Uterus (tissue), 2 donors: ENCODE measurements around the gene HSD11B1.

ENCODE experiments used
- POLR2A ChIP-seq, 2 donors: fragments of 450-650 bp; IDR thresholded peaks; one replicate each; pipeline ENCODE4 v1.6.1; 2016; ENCODE audit warnings: antibody characterized with exemption in 2 of 2, mild to moderate bottlenecking in 1 of 2, moderate library complexity in 1 of 2
- TF ChIP-seq, protein P1 (sequence below), 4 experiments: fragments of 200-600 bp in 2 of 4; fragments of 450-650 bp in 2 of 4; sonication (generic) in 2 of 4; IDR thresholded peaks; one replicate each; pipeline ENCODE4 v1.5.1; 2016 to 2019; ENCODE audit warnings: antibody characterized with exemption in 4 of 4, mild to moderate bottlenecking in 2 of 4, moderate library complexity in 1 of 4

DNA sequence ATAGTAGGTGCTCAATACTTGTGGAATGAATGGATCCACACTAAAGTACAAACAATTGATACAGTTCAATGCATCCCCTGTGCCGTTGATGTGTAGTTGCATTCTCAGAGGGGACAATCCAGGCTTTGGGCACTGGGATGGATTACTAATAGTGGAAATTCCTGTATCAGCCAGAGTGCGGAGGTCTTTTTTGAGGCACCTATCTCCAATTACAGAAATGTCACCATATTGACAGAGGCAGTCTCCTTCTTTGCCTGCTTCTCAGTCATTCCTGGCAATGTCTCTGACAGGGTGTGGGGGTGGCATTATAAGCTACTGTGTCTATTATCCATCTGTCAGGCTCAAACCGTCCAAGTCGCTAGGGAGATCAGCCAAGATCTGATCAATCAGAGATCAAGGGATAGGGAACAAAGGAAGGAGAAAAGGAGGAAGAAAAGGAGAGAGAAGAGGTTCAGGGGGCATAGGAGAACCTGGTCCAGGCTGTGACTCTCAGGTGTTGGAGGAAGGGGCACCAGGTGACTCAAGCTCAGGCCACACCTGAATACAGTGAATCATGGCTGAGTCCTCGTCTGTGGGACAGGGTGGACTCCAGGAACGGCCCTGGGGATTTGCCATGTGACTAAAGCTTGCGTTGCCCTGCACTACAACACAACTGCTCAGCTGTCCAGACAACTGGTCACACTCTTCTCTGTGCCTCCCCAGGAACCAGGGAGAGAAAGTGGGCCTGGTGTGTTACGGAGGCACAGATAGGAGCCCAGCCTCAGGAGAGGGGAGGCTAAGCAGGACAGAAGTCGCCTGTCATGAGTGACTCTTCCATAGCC, 49.0 kb upstream of the HSD11B1 start:
- TF ChIP-seq, protein P1, sequence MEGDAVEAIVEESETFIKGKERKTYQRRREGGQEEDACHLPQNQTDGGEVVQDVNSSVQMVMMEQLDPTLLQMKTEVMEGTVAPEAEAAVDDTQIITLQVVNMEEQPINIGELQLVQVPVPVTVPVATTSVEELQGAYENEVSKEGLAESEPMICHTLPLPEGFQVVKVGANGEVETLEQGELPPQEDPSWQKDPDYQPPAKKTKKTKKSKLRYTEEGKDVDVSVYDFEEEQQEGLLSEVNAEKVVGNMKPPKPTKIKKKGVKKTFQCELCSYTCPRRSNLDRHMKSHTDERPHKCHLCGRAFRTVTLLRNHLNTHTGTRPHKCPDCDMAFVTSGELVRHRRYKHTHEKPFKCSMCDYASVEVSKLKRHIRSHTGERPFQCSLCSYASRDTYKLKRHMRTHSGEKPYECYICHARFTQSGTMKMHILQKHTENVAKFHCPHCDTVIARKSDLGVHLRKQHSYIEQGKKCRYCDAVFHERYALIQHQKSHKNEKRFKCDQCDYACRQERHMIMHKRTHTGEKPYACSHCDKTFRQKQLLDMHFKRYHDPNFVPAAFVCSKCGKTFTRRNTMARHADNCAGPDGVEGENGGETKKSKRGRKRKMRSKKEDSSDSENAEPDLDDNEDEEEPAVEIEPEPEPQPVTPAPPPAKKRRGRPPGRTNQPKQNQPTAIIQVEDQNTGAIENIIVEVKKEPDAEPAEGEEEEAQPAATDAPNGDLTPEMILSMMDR (IDR thresholded peaks at IDR 0.05): no peak
- no peak for TF ChIP-seq POLR2A (IDR thresholded peaks at IDR 0.05)
